ENCODE results near the gene PTPN22. TPM values are rescaled to one million over a fixed set of nuclear protein-coding genes. Genes with fewer than 3 reads are reported as not detected.

Gene PTPN22
- total RNA-seq: 51.1 TPM
- polyA plus RNA-seq: 35.2 TPM
- long read RNA-seq, donor 1: 0 reads
- long read RNA-seq, donor 2, partial matches to known transcripts: 0 of 4 reads
- long read RNA-seq, donor 2, other reads (novel, unspliced or antisense): 0 of 4 reads
- long read RNA-seq, donor 3, partial matches to known transcripts: 0 of 1 reads
- long read RNA-seq, donor 3, other reads (novel, unspliced or antisense): 0 of 1 reads
- long read RNA-seq, donor 4, partial matches to known transcripts: 0 of 1 reads
- long read RNA-seq, donor 4, other reads (novel, unspliced or antisense): 0 of 1 reads
- long read RNA-seq, donor 5, partial matches to known transcripts: 0 of 4 reads
- long read RNA-seq, donor 5, other reads (novel, unspliced or antisense): 0 of 4 reads
- long read RNA-seq, donor 6: 0 reads
- long read RNA-seq, donor 7, partial matches to known transcripts: 0 of 5 reads
- long read RNA-seq, donor 7, other reads (novel, unspliced or antisense): 0 of 5 reads
- long read RNA-seq, donor 8: 0 reads
- long read RNA-seq, donor 9, partial matches to known transcripts: 0 of 5 reads
- long read RNA-seq, donor 9, other reads (novel, unspliced or antisense): 0 of 5 reads
- long read RNA-seq, donor 10, partial matches to known transcripts: 0 of 2 reads
- long read RNA-seq, donor 10, other reads (novel, unspliced or antisense): 0 of 2 reads

DNA sequence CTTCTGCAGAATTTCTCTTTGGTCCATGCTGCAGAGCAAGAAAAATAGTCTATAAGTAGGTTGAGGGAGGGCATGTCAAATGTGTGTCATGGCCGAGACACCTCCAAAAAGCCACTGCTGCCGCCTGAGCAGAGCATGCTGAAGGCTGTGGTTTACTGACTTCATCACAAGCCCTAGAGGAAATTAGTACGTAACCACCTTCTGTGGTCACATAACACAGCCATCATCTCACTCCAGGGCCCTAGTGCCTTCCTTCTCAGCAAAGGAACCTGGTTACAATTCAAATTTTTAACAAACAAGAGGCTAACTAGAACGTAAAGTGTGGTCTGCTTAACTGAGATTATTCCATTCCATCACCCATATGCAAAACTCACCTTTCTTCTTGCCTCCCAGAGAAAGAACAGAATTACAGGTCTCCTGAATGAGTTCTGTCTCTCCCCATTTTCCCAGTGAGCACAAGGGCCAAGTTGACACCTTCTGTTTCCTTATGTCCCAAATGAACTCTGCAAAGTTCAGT, at the start of gene PTPN22:
Gene PTPN22, minus strand, starts transcription at position 116 of the 517 bp plus-strand sequence.
- Histone ChIP-seq H3K4me3 (ENCODE audit: low read length in 2 of 2) (peak within 1 kb of the TSS; percentile 44 to 67), H3K4me1 (ENCODE audit: control insufficient read depth in 2 of 2, insufficient read depth in 2 of 2, low read length in 2 of 2) (peaks cover 16 to 32% of the 10 kb centered on the region in 2 donors), H3K27me3 (ENCODE audit: control insufficient read depth in 2 of 2, insufficient read depth in 1 of 2, low read length in 1 of 2) (no peaks in the 10 kb centered on the region), H3K36me3 (ENCODE audit: control insufficient read depth in 2 of 2, insufficient read depth in 2 of 2, low read length in 1 of 2) (no peaks in the 10 kb centered on the region), H3K27ac (ENCODE audit: low read depth in 1 of 2, low read length in 1 of 2) (peak within 1 kb of the TSS; percentile 75 to 93), H3K9me3 (ENCODE audit: control insufficient read depth in 2 of 2, insufficient read depth in 1 of 2, low read length in 1 of 2) (no peaks in the 10 kb centered on the region)
- 3% methylated on average over 4 of the region's 4 CpGs for WGBS
- DNase-seq (ENCODE audit: low read depth in 6 of 9, low spot score in 9 of 9): peak; percentile 63 to 93 (median 80)

DNA sequence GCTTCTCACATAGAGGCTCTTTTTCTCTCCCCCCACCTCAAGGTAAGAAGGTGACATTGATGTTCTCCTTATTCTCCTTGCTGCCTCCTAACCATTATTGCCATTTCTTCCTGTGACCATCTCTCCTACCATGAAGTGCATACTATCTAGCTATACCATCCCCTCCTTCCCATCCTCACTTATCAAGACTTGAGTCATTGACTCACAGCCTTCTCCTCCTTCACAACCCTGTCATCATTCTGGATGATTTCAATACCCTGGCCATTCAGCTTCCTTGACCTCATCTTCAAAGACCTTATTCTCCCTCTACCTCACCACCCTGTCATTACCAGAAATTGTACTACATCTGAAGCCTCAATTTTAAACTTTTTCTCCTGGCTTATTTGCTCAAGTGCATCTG, 46.7 kb upstream of the PTPN22 start:
- no peaks in the 10 kb centered on the region for H3K27me3 ChIP-seq (ENCODE audit: control insufficient read depth in 2 of 2, insufficient read depth in 1 of 2, low read length in 1 of 2)
- DNase-seq (ENCODE audit: low read depth in 6 of 9, low spot score in 9 of 9): no peak
- H3K27ac ChIP-seq (ENCODE audit: low read depth in 1 of 2, low read length in 1 of 2): no peak overlapping the region
- peaks cover 5 to 7% of the 10 kb centered on the region in 2 donors for H3K4me1 ChIP-seq (ENCODE audit: control insufficient read depth in 2 of 2, insufficient read depth in 2 of 2, low read length in 2 of 2)
- no peaks in the 10 kb centered on the region for H3K9me3 ChIP-seq (ENCODE audit: control insufficient read depth in 2 of 2, insufficient read depth in 1 of 2, low read length in 1 of 2)
- peaks cover 0 to 2% of the 10 kb centered on the region in 2 donors for H3K36me3 ChIP-seq (ENCODE audit: control insufficient read depth in 2 of 2, insufficient read depth in 2 of 2, low read length in 1 of 2)
- no peak overlapping the region for H3K4me3 ChIP-seq (ENCODE audit: low read length in 2 of 2)

GRCh38 chr1:113917400-113918082, 46.0 kb upstream of the PTPN22 start:
- no peak for DNase-seq (ENCODE audit: low read depth in 6 of 9, low spot score in 9 of 9)
- WGBS: 94% methylated on average over 2 of the region's 2 CpGs

GRCh38 chr1:113916974-113917373, 45.5 kb upstream of the PTPN22 start:
- Histone ChIP-seq H3K36me3 (ENCODE audit: control insufficient read depth in 2 of 2, insufficient read depth in 2 of 2, low read length in 1 of 2) (peaks cover 4 to 9% of the 10 kb centered on the region in 2 donors), H3K4me1 (ENCODE audit: control insufficient read depth in 2 of 2, insufficient read depth in 2 of 2, low read length in 2 of 2) (peaks cover 5 to 7% of the 10 kb centered on the region in 2 donors), H3K4me3 (ENCODE audit: low read length in 2 of 2) (no peak overlapping the region), H3K27ac (ENCODE audit: low read depth in 1 of 2, low read length in 1 of 2) (no peak overlapping the region), H3K27me3 (ENCODE audit: control insufficient read depth in 2 of 2, insufficient read depth in 1 of 2, low read length in 1 of 2) (no peaks in the 10 kb centered on the region), H3K9me3 (ENCODE audit: control insufficient read depth in 2 of 2, insufficient read depth in 1 of 2, low read length in 1 of 2) (no peaks in the 10 kb centered on the region)
- DNase-seq (ENCODE audit: low read depth in 6 of 9, low spot score in 9 of 9): no peak
- 100% methylated on average over 5 of the region's 5 CpGs for WGBS

More at GRCh38 chr1:113917400-113918082, 46.0 kb upstream of the PTPN22 start:
- H3K36me3 ChIP-seq (ENCODE audit: control insufficient read depth in 2 of 2, insufficient read depth in 2 of 2, low read length in 1 of 2): peaks cover 2 to 7% of the 10 kb centered on the region in 2 donors
- H3K9me3 ChIP-seq (ENCODE audit: control insufficient read depth in 2 of 2, insufficient read depth in 1 of 2, low read length in 1 of 2): no peaks in the 10 kb centered on the region
- H3K4me1 ChIP-seq (ENCODE audit: control insufficient read depth in 2 of 2, insufficient read depth in 2 of 2, low read length in 2 of 2): peaks cover 5 to 7% of the 10 kb centered on the region in 2 donors
- no peak overlapping the region for H3K4me3 ChIP-seq (ENCODE audit: low read length in 2 of 2)
- no peak overlapping the region for H3K27ac ChIP-seq (ENCODE audit: low read depth in 1 of 2, low read length in 1 of 2)
- no peaks in the 10 kb centered on the region for H3K27me3 ChIP-seq (ENCODE audit: control insufficient read depth in 2 of 2, insufficient read depth in 1 of 2, low read length in 1 of 2)

DNA sequence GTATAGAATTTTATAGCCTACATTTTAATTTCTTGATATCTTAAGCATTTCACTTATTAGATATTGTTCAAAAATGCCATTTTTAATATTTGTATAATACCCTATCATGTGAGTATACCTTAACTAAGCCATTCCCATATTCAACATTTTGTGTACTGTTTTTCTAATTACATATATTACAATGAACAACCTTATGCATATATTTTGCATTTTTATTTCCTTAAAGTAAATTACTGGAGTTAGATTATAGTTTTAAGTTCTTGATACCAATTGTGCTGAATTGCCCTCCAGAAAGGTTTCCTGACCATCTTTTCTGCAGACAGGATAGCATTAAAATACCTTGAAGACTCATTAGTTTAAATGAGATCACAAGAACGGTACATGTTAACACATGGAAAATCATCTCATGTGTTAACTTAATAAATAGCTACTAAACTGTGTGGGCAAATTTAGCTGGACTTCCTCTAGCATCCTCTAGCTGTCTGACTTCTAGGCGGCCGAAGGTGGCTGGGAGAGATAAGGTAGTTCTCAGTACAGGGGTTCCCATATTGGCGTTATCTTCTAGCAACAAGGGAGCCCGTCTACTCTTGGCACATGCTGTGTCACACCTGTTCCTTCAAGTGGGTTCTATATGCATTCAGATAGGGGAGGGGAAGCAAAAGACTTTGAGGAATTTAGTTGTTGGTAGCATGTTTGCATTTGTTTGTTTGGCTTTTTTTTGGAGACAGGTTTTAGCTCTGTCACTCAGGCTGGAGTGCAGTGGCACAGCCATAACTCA, 42.6 kb upstream of the PTPN22 start:
- H3K4me1 ChIP-seq (ENCODE audit: control insufficient read depth in 2 of 2, insufficient read depth in 2 of 2, low read length in 2 of 2): peaks cover 5 to 7% of the 10 kb centered on the region in 2 donors
- WGBS: 52% methylated on average over 5 of the region's 5 CpGs
- no peak overlapping the region for H3K27ac ChIP-seq (ENCODE audit: low read depth in 1 of 2, low read length in 1 of 2)
- DNase-seq (ENCODE audit: low read depth in 6 of 9, low spot score in 9 of 9): peak in 3 of 9 donors; percentile 34 to 62 (median 37)
- no peaks in the 10 kb centered on the region for H3K9me3 ChIP-seq (ENCODE audit: control insufficient read depth in 2 of 2, insufficient read depth in 1 of 2, low read length in 1 of 2)
- no peaks in the 10 kb centered on the region for H3K27me3 ChIP-seq (ENCODE audit: control insufficient read depth in 2 of 2, insufficient read depth in 1 of 2, low read length in 1 of 2)
- no peak overlapping the region for H3K4me3 ChIP-seq (ENCODE audit: low read length in 2 of 2)
- peaks cover 12 to 32% of the 10 kb centered on the region in 2 donors for H3K36me3 ChIP-seq (ENCODE audit: control insufficient read depth in 2 of 2, insufficient read depth in 2 of 2, low read length in 1 of 2)

- no peaks in the 10 kb centered on the region for H3K27me3 ChIP-seq (ENCODE audit: control insufficient read depth in 2 of 2, insufficient read depth in 1 of 2, low read length in 1 of 2)
- H3K9me3 ChIP-seq (ENCODE audit: control insufficient read depth in 2 of 2, insufficient read depth in 1 of 2, low read length in 1 of 2): no peaks in the 10 kb centered on the region
- H3K36me3 ChIP-seq (ENCODE audit: control insufficient read depth in 2 of 2, insufficient read depth in 2 of 2, low read length in 1 of 2): peaks cover 17 to 38% of the 10 kb centered on the region in 2 donors
- peaks cover 5 to 7% of the 10 kb centered on the region in 2 donors for H3K4me1 ChIP-seq (ENCODE audit: control insufficient read depth in 2 of 2, insufficient read depth in 2 of 2, low read length in 2 of 2)
- 91% methylated on average over 3 of the region's 3 CpGs for WGBS
- no peak for DNase-seq (ENCODE audit: low read depth in 6 of 9, low spot score in 9 of 9)
- peak overlapping the region in 1 of 2 donors; percentile 25 for H3K27ac ChIP-seq (ENCODE audit: low read depth in 1 of 2, low read length in 1 of 2)
- no peak overlapping the region for H3K4me3 ChIP-seq (ENCODE audit: low read length in 2 of 2)
Observed at GRCh38 chr1:113913312-113913668, 41.8 kb upstream of the PTPN22 start.

GRCh38 chr1:113912594-113913311, 41.2 kb upstream of the PTPN22 start:
- Histone ChIP-seq H3K27me3 (ENCODE audit: control insufficient read depth in 2 of 2, insufficient read depth in 1 of 2, low read length in 1 of 2) (no peaks in the 10 kb centered on the region), H3K4me1 (ENCODE audit: control insufficient read depth in 2 of 2, insufficient read depth in 2 of 2, low read length in 2 of 2) (peaks cover 5 to 7% of the 10 kb centered on the region in 2 donors), H3K4me3 (ENCODE audit: low read length in 2 of 2) (no peak overlapping the region), H3K36me3 (ENCODE audit: control insufficient read depth in 2 of 2, insufficient read depth in 2 of 2, low read length in 1 of 2) (peaks cover 23 to 43% of the 10 kb centered on the region in 2 donors), H3K27ac (ENCODE audit: low read depth in 1 of 2, low read length in 1 of 2) (no peak overlapping the region), H3K9me3 (ENCODE audit: control insufficient read depth in 2 of 2, insufficient read depth in 1 of 2, low read length in 1 of 2) (no peaks in the 10 kb centered on the region)
- 96% methylated on average over 6 of the region's 6 CpGs for WGBS
- DNase-seq (ENCODE audit: low read depth in 6 of 9, low spot score in 9 of 9): no peak

- WGBS: under 1% methylated on average over 17 of the region's 17 CpGs
- no peaks in the 10 kb centered on the region for H3K9me3 ChIP-seq (ENCODE audit: control insufficient read depth in 2 of 2, insufficient read depth in 1 of 2, low read length in 1 of 2)
Observed at GRCh38 chr1:113905435-113905861, 33.9 kb upstream of the PTPN22 start.

More at GRCh38 chr1:113905435-113905861, 33.9 kb upstream of the PTPN22 start:
- peaks cover 21 to 40% of the 10 kb centered on the region in 2 donors for H3K36me3 ChIP-seq (ENCODE audit: control insufficient read depth in 2 of 2, insufficient read depth in 2 of 2, low read length in 1 of 2)
- H3K4me3 ChIP-seq (ENCODE audit: low read length in 2 of 2): peak overlapping the region; percentile 83 to 88
- H3K27me3 ChIP-seq (ENCODE audit: control insufficient read depth in 2 of 2, insufficient read depth in 1 of 2, low read length in 1 of 2): no peaks in the 10 kb centered on the region
- peaks cover 18% of the 10 kb centered on the region in 2 donors for H3K4me1 ChIP-seq (ENCODE audit: control insufficient read depth in 2 of 2, insufficient read depth in 2 of 2, low read length in 2 of 2)
- H3K27ac ChIP-seq (ENCODE audit: low read depth in 1 of 2, low read length in 1 of 2): peak overlapping the region in 1 of 2 donors; percentile 78
- peak in 3 of 9 donors; percentile 19 to 37 (median 30) for DNase-seq (ENCODE audit: low read depth in 6 of 9, low spot score in 9 of 9)
